DOHH2 (cell line): ENCODE data around the gene DDX18.

Experiments used
- CTCF ChIP-seq: fragments of 200-600 bp; sonication (generic); IDR thresholded peaks from one replicate; pipeline ENCODE4 v1.5.1; 2014; ENCODE audit warnings: antibody characterized with exemption, mild to moderate bottlenecking, low read depth, low read length; ENCODE audit not compliant: poor library complexity, severe bottlenecking
- EZH2phosphoT487 ChIP-seq: fragments of 200-600 bp; sonication (generic); IDR thresholded peaks from 2 replicates; pipeline ENCODE4 v1.6.1; 2017; ENCODE audit warnings: borderline replicate concordance, mild to moderate bottlenecking, antibody characterized with exemption, low read length, moderate library complexity, mixed read lengths

GRCh38 chr2:117833911-117834310 lies 19.4 kb downstream of the DDX18 start:
- TF ChIP-seq CTCF (no peak), EZH2phosphoT487 (no peak)
